Upper lobe of right lung (tissue), 1 donor: ENCODE results near the gene NCF4. TPM values are rescaled to one million over a fixed set of nuclear protein-coding genes. Genes with fewer than 3 reads are reported as not detected.
A peak's percentile ranks its signal among the peaks of the same experiment; 100 is the strongest.

Experiments used
- ATAC-seq: fragments of 200-7000 bp; cut with Tn5 transposase; one replicate; pipeline ENCODE4 v1.9.1; 2020; ENCODE audit warnings: mild to moderate bottlenecking, moderate library complexity
- DNase-seq: peaks from one replicate; pipeline ENCODE4 v3.0.0-alpha.2; 2020
- H3K27ac ChIP-seq: fragments of 200-600 bp; one replicate; pipeline ENCODE4 v1.8.0; 2022
- H3K27me3 ChIP-seq: fragments of 200-600 bp; one replicate; pipeline ENCODE4 v1.8.0; 2022; ENCODE audit warnings: mild to moderate bottlenecking
- H3K36me3 ChIP-seq: fragments of 200-600 bp; one replicate; pipeline ENCODE4 v1.8.0; 2022
- H3K4me1 ChIP-seq: fragments of 200-600 bp; one replicate; pipeline ENCODE4 v1.8.0; 2022
- H3K4me3 ChIP-seq: fragments of 200-600 bp; one replicate; pipeline ENCODE4 v1.8.0; 2022; ENCODE audit warnings: mild to moderate bottlenecking
- H3K9me3 ChIP-seq: fragments of 200-600 bp; one replicate; pipeline ENCODE4 v1.8.0; 2022
- CTCF ChIP-seq: fragments of 200-600 bp; IDR thresholded peaks from one replicate; pipeline ENCODE4 v1.8.0; 2022; ENCODE audit warnings: antibody characterized with exemption
- intact Hi-C: fragments of 100-400 bp; cut with DNase I; formaldehyde crosslinking; loops from one replicate; pipeline ENCODE4 v1.11.0; 2022
- total RNA-seq: library from RNA; stranded (reverse); fragmentation: NEBNext Ultra II Directional; extraction: Animal tissue kit (Norgen Biotek cat#: 25700); gene quantifications from one replicate; pipeline ENCODE4 v1.2.1, GENCODE V29; 2021
- donor health status: DM: no; HTN: yes; CAD: no; lungs with severe emphysema.

Gene NCF4
- total RNA-seq, 1 donor from 2014 or later: 37.0 TPM

- ATAC-seq (no peak), DNase-seq (peak; percentile 23)
- H3K4me3 ChIP-seq: no peak overlapping the region
- H3K9me3 ChIP-seq: no peaks in the 10 kb centered on the region
- intact Hi-C loops: no loop called here
- H3K36me3 ChIP-seq: no peaks in the 10 kb centered on the region
- H3K27ac ChIP-seq: no peak overlapping the region
- H3K4me1 ChIP-seq: no peaks in the 10 kb centered on the region
- H3K27me3 ChIP-seq: peaks cover 49% of the 10 kb centered on the region
- no peak for TF ChIP-seq CTCF
Observed at GRCh38 chr22:36823186-36823839, 37.5 kb upstream of the NCF4 start.

GRCh38 chr22:36824655-36825054 lies 36.2 kb upstream of the NCF4 start:
- intact Hi-C loops: no loop called here
- Histone ChIP-seq H3K27me3 (peaks cover 41% of the 10 kb centered on the region), H3K9me3 (no peaks in the 10 kb centered on the region), H3K4me1 (no peaks in the 10 kb centered on the region), H3K27ac (no peak overlapping the region), H3K4me3 (no peak overlapping the region), H3K36me3 (no peaks in the 10 kb centered on the region)
- no peak for TF ChIP-seq CTCF
- DNase-seq (no peak), ATAC-seq (no peak)

- no peaks in the 10 kb centered on the region for H3K9me3 ChIP-seq
- H3K27ac ChIP-seq: no peak overlapping the region
- peaks cover 38% of the 10 kb centered on the region for H3K27me3 ChIP-seq
- intact Hi-C loops: no loop called here
- no peak for ATAC-seq
- no peaks in the 10 kb centered on the region for H3K36me3 ChIP-seq
- H3K4me3 ChIP-seq: no peak overlapping the region
- H3K4me1 ChIP-seq: no peaks in the 10 kb centered on the region
- no peak for TF ChIP-seq CTCF
- no peak for DNase-seq
Observed at GRCh38 chr22:36826262-36826661, 34.5 kb upstream of the NCF4 start.

- no peak for TF ChIP-seq CTCF
- no peak for ATAC-seq
- Histone ChIP-seq H3K27ac (no peak overlapping the region), H3K4me3 (no peak overlapping the region), H3K27me3 (peaks cover 27% of the 10 kb centered on the region), H3K36me3 (no peaks in the 10 kb centered on the region), H3K4me1 (no peaks in the 10 kb centered on the region), H3K9me3 (no peaks in the 10 kb centered on the region)
- intact Hi-C loops: no loop called here
- peak; percentile 9 for DNase-seq
Observed at GRCh38 chr22:36828815-36829214, 32.0 kb upstream of the NCF4 start.

- DNase-seq: peak; percentile 66
- no peaks in the 10 kb centered on the region for H3K36me3 ChIP-seq
- H3K4me3 ChIP-seq: no peak overlapping the region
- H3K4me1 ChIP-seq: no peaks in the 10 kb centered on the region
- TF ChIP-seq CTCF: no peak
- intact Hi-C loops: no loop called here
- peak; percentile 74 for ATAC-seq
- H3K27me3 ChIP-seq: peaks cover 22% of the 10 kb centered on the region
- H3K9me3 ChIP-seq: no peaks in the 10 kb centered on the region
- H3K27ac ChIP-seq: no peak overlapping the region
Observed at GRCh38 chr22:36829370-36830002, 31.3 kb upstream of the NCF4 start.
